Common myeloid progenitor, CD34-positive (primary cell): Measurements from ENCODE around the gene PADI1.
A peak's percentile ranks its signal among the peaks of the same experiment; 100 is the strongest.

Experiments used
- CTCF ChIA-PET: fragments of 350-600 bp; sonication (Branson Sonifier 250); formaldehyde crosslinking; loops from one replicate; lab custom pipeline; 2021; ENCODE audit warnings: antibody characterized with exemption; lab: Charles Lee
- POLR2A ChIA-PET: fragments of 350-600 bp; sonication (Branson Sonifier 250); formaldehyde crosslinking; loops from one replicate; lab custom pipeline; 2021; ENCODE audit warnings: antibody characterized with exemption; lab: Charles Lee
- DNase-seq, 3 donors: peaks; one replicate each; pipeline versions ENCODE4 v3.0.0 to v3.0.0-alpha.2; 2013
- H3K27ac ChIP-seq, 2 experiments: 1 replicate in 1 of 2; 2 replicates in 1 of 2; pipeline ENCODE4 v1.7.0; 2013; ENCODE audit warnings: inconsistent platforms in 2 of 2, low read length in 2 of 2, mild to moderate bottlenecking in 2 of 2, low read depth in 1 of 2, moderate library complexity in 1 of 2; ENCODE audit not compliant: severe bottlenecking in 2 of 2, insufficient read depth in 1 of 2, poor library complexity in 1 of 2
- H3K27me3 ChIP-seq, 5 experiments: replicated peaks in 2 of 5; 1 replicate in 3 of 5; 2 replicates in 2 of 5; pipeline versions ENCODE4 v1.6.1 to v1.7.0; 2013; ENCODE audit warnings: low read length in 4 of 5, mild to moderate bottlenecking in 2 of 5, moderate library complexity in 2 of 5, inconsistent platforms in 1 of 5; ENCODE audit not compliant: insufficient read depth in 5 of 5, control insufficient read depth in 4 of 5
- H3K36me3 ChIP-seq, 4 experiments: 1 replicate in 2 of 4; 2 replicates in 2 of 4; pipeline versions ENCODE4 v1.6.1 to v1.7.0; 2013; ENCODE audit warnings: low read length in 3 of 4, control low read depth in 1 of 4, mild to moderate bottlenecking in 1 of 4; ENCODE audit not compliant: control insufficient read depth in 4 of 4, insufficient read depth in 4 of 4
- H3K4me1 ChIP-seq, 4 experiments: 1 replicate in 3 of 4; 2 replicates in 1 of 4; pipeline versions ENCODE4 v1.6.1 to v1.7.1; 2013; ENCODE audit warnings: low read length in 3 of 4, mild to moderate bottlenecking in 3 of 4, control low read depth in 1 of 4, inconsistent platforms in 1 of 4, moderate library complexity in 1 of 4; ENCODE audit not compliant: control insufficient read depth in 4 of 4, insufficient read depth in 4 of 4; ENCODE audit errors: control extremely low read depth in 1 of 4
- H3K4me3 ChIP-seq, 7 experiments: 1 replicate in 4 of 7; 2 replicates in 3 of 7; pipeline versions ENCODE4 v1.5.1 to v1.7.0; 2013; ENCODE audit warnings: mild to moderate bottlenecking in 7 of 7, low read length in 6 of 7, moderate library complexity in 6 of 7, inconsistent platforms in 2 of 7, low read depth in 2 of 7, control low read depth in 1 of 7; ENCODE audit not compliant: insufficient read depth in 4 of 7, control insufficient read depth in 1 of 7; ENCODE audit errors: extremely low read depth in 1 of 7
- H3K9me3 ChIP-seq, 5 experiments: 1 replicate in 4 of 5; 2 replicates in 1 of 5; pipeline versions ENCODE4 v1.6.1 to v1.7.1; 2013; ENCODE audit warnings: low read length in 4 of 5, mild to moderate bottlenecking in 2 of 5, inconsistent platforms in 1 of 5, low read depth in 1 of 5, moderate library complexity in 1 of 5; ENCODE audit not compliant: control insufficient read depth in 4 of 5, insufficient read depth in 2 of 5; ENCODE audit errors: control extremely low read depth in 1 of 5
- WGBS: methylation state at CpG from one replicate; pipeline ENCODE4 v1.1.5; 2013; ENCODE audit not compliant: insufficient coverage; 5-methylcytosine and 5-hydroxymethylcytosine counted together

PADI1 gene

GRCh38 chr1:17183388-17184160, 21.4 kb upstream of the PADI1 start:
- Histone ChIP-seq H3K27me3 (no peaks in the 10 kb centered on the region), H3K36me3 (no peaks in the 10 kb centered on the region), H3K27ac (no peak overlapping the region), H3K9me3 (peaks cover 0 to 3% (median 0%) of the 10 kb centered on the region in 5 experiments), H3K4me1 (peaks cover 7 to 62% (median 53%) of the 10 kb centered on the region in 4 experiments), H3K4me3 (no peak overlapping the region)
- CTCF ChIA-PET, result interaction anchor here (0.9 to 2.0 kb wide), 5 partner anchors 15 to 64 kb away, joined by 3 to 5 read pairs (median 3); no protein-coding TSS in a partner anchor
- no peak for DNase-seq
- over 99% methylated on average over 10 of the region's 12 CpGs for WGBS
- POLR2A ChIA-PET, result no interaction called here

- POLR2A ChIA-PET, result no interaction called here
- H3K9me3 ChIP-seq, result peaks cover 0 to 7% (median 0%) of the 10 kb centered on the region in 5 experiments
- no peak for DNase-seq
These were observed 20.7 kb upstream of the PADI1 start for GRCh38 chr1:17184161-17184665.

GRCh38 chr1:17184822-17185484, 20.0 kb upstream of the PADI1 start:
- peaks cover 0 to 7% (median 0%) of the 10 kb centered on the region in 5 experiments for H3K9me3 ChIP-seq
- H3K36me3 ChIP-seq, result no peaks in the 10 kb centered on the region
- POLR2A ChIA-PET, result no interaction called here
- CTCF ChIA-PET, result interaction anchor here (1.3 to 2.1 kb wide), 4 partner anchors 16 to 59 kb away, joined by 3 to 7 read pairs (median 4); no protein-coding TSS in a partner anchor
- no peak overlapping the region for H3K27ac ChIP-seq
- H3K27me3 ChIP-seq, result no peaks in the 10 kb centered on the region
- 87% methylated on average over 13 of the region's 13 CpGs for WGBS
- no peak for DNase-seq
- H3K4me3 ChIP-seq, result no peak overlapping the region
- peaks cover 7 to 62% (median 53%) of the 10 kb centered on the region in 4 experiments for H3K4me1 ChIP-seq

More at GRCh38 chr1:17184161-17184665, 20.7 kb upstream of the PADI1 start:
- H3K27me3 ChIP-seq, result no peaks in the 10 kb centered on the region
- peaks cover 7 to 62% (median 53%) of the 10 kb centered on the region in 4 experiments for H3K4me1 ChIP-seq
- WGBS, result 71% methylated on average over 5 of the region's 7 CpGs
- no peak overlapping the region for H3K4me3 ChIP-seq
- no peaks in the 10 kb centered on the region for H3K36me3 ChIP-seq
- no peak overlapping the region for H3K27ac ChIP-seq
- CTCF ChIA-PET, result interaction anchor here (0.6 to 1.3 kb wide), 5 partner anchors 15 to 64 kb away, joined by 3 to 4 read pairs (median 3); no protein-coding TSS in a partner anchor

- ChIA-PET POLR2A (no interaction called here), CTCF (interaction anchor here (0.9 to 2.1 kb wide), 6 partner anchors 9 to 60 kb away, joined by 3 to 7 read pairs (median 4); no protein-coding TSS in a partner anchor)
- 100% methylated on average over 3 of the region's 3 CpGs for WGBS
- Histone ChIP-seq H3K4me1 (peaks cover 7 to 65% (median 53%) of the 10 kb centered on the region in 4 experiments), H3K9me3 (peaks cover 0 to 7% (median 0%) of the 10 kb centered on the region in 5 experiments), H3K27me3 (no peaks in the 10 kb centered on the region), H3K36me3 (no peaks in the 10 kb centered on the region), H3K27ac (no peak overlapping the region), H3K4me3 (no peak overlapping the region)
- no peak for DNase-seq
These were observed 19.5 kb upstream of the PADI1 start for GRCh38 chr1:17185485-17185860.

- CTCF ChIA-PET, result interaction anchor here (0.9 to 2.1 kb wide), 7 partner anchors 8 to 61 kb away, joined by 3 to 7 read pairs (median 4); no protein-coding TSS in a partner anchor
- peaks cover 4 to 62% (median 50%) of the 10 kb centered on the region in 4 experiments for H3K4me1 ChIP-seq
- peak; percentile 40 to 81 (median 68) for DNase-seq
- POLR2A ChIA-PET, result no interaction called here
- 35% methylated on average over 7 of the region's 9 CpGs for WGBS
- peak overlapping the region in 1 of 2 experiments; percentile 38 for H3K27ac ChIP-seq
- no peaks in the 10 kb centered on the region for H3K36me3 ChIP-seq
- peaks cover 0 to 7% (median 0%) of the 10 kb centered on the region in 5 experiments for H3K9me3 ChIP-seq
- H3K4me3 ChIP-seq, result no peak overlapping the region
- H3K27me3 ChIP-seq, result no peaks in the 10 kb centered on the region
These were observed 18.6 kb upstream of the PADI1 start for GRCh38 chr1:17186216-17186909.

- Histone ChIP-seq H3K36me3 (no peaks in the 10 kb centered on the region), H3K27me3 (no peaks in the 10 kb centered on the region), H3K9me3 (peaks cover 0 to 7% (median 0%) of the 10 kb centered on the region in 5 experiments), H3K4me3 (no peak overlapping the region), H3K4me1 (peaks cover 0 to 60% (median 47%) of the 10 kb centered on the region in 4 experiments), H3K27ac (no peak overlapping the region)
- POLR2A ChIA-PET, result interaction anchor here (0.6 kb wide), 1 partner anchor 95 kb away, joined by 4 read pairs; no protein-coding TSS in a partner anchor
- DNase-seq, result peak in 1 of 3 donors; percentile 11
- CTCF ChIA-PET, result interaction anchor here (0.7 to 1.2 kb wide), 4 partner anchors 13 to 51 kb away, joined by 3 to 5 read pairs (median 4); no protein-coding TSS in a partner anchor
- 67% methylated on average over 5 of the region's 6 CpGs for WGBS
These were observed 17.9 kb upstream of the PADI1 start for GRCh38 chr1:17187051-17187450.
